ENCODE measurements around the gene APBA2. TPM values are rescaled to one million over a fixed set of nuclear protein-coding genes. Genes with fewer than 3 reads are reported as not detected.

Gene APBA2
- total and polyA plus RNA-seq, 2 of the 4 experiments (the other 2 are of a cell fraction), result 21.7 to 33.0 TPM

- dilution Hi-C loops (cut with HindIII; ENCODE audit: low sequenced_read_pairs, unreplicated experiment), result no loop called here
- no peak overlapping the region for H3K4ac ChIP-seq (ENCODE audit: low read depth, low read length)
- no peaks in the 10 kb centered on the region for H3K79me1 ChIP-seq (ENCODE audit: low read depth in 1 of 2, low read length in 2 of 2)
- DNase-seq (no peak), ATAC-seq (ENCODE audit: low read depth) (no peak)
- no peak overlapping the region for H2AFZ ChIP-seq (replicated peaks; ENCODE audit: low read length, poor library complexity)
- peaks cover 10% of the 10 kb centered on the region for H3K27me3 ChIP-seq (ENCODE audit: control insufficient read depth, insufficient read depth, low read length)
- no peaks in the 10 kb centered on the region for H3K9me3 ChIP-seq (ENCODE audit: control insufficient read depth, insufficient read depth, low read length)
- no peak overlapping the region for H2AK5ac ChIP-seq (ENCODE audit: low read depth, low read length)
- no peak overlapping the region for H4K5ac ChIP-seq (ENCODE audit: low read depth, low read length)
- H3K4me1 ChIP-seq (ENCODE audit: control insufficient read depth, insufficient read depth, low read length), result no peaks in the 10 kb centered on the region
- in situ Hi-C loops (cut with MboI; ENCODE audit: low sequenced_read_pairs), result no loop called here
- H3K23ac ChIP-seq (ENCODE audit: low read depth, low read length), result no peak overlapping the region
- no peak overlapping the region for H3K4me2 ChIP-seq (ENCODE audit: low read depth, low read length)
- H4K8ac ChIP-seq (ENCODE audit: low read depth in 2 of 2, low read length in 2 of 2), result no peak overlapping the region
- no TSS peak for BruUV-seq (replicated peaks)
- intact Hi-C loops (cut with micrococcal nuclease), result no loop called here
- H4K91ac ChIP-seq (ENCODE audit: insufficient read depth, low read depth, low read length), result no peak overlapping the region
- H3K9me1 ChIP-seq (ENCODE audit: insufficient read depth, low read length), result no peaks in the 10 kb centered on the region
- TF ChIP-seq BHLHE40 (IDR thresholded peaks at IDR 0.05; ENCODE audit: low read depth, low read length) (no peak), CHD1 (IDR thresholded peaks at IDR 0.05; ENCODE audit: low read depth, low read length) (no peak), RFX5 (IDR thresholded peaks at IDR 0.05; ENCODE audit: low read depth, low read length) (no peak), CEBPB (IDR thresholded peaks at IDR 0.05; ENCODE audit: low read depth, low read length) (no peak), MAFK (IDR thresholded peaks at IDR 0.05; ENCODE audit: low read depth, low read length) (no peak), SMC3 (IDR thresholded peaks at IDR 0.05; ENCODE audit: low read depth, low read length) (no peak), POLR2A (IDR thresholded peaks at IDR 0.05; ENCODE audit: low read depth, low read length) (no peak), NFE2L2 (IDR thresholded peaks at IDR 0.05; ENCODE audit: low read depth, low read length) (no peak), ELK1 (IDR thresholded peaks at IDR 0.05; ENCODE audit: borderline replicate concordance, low read depth, low read length) (no peak), MAZ (IDR thresholded peaks at IDR 0.05; ENCODE audit: borderline replicate concordance, low read depth, low read length) (no peak), FOS (IDR thresholded peaks at IDR 0.05; ENCODE audit: low read depth, low read length) (no peak), RCOR1 (IDR thresholded peaks at IDR 0.05; ENCODE audit: insufficient replicate concordance, low read length) (no peak), MXI1 (IDR thresholded peaks at IDR 0.05; ENCODE audit: borderline replicate concordance, low read depth, low read length) (no peak), RAD21 (IDR thresholded peaks at IDR 0.05; ENCODE audit: low read length) (no peak)
- TF ChIP-seq, protein P1, sequence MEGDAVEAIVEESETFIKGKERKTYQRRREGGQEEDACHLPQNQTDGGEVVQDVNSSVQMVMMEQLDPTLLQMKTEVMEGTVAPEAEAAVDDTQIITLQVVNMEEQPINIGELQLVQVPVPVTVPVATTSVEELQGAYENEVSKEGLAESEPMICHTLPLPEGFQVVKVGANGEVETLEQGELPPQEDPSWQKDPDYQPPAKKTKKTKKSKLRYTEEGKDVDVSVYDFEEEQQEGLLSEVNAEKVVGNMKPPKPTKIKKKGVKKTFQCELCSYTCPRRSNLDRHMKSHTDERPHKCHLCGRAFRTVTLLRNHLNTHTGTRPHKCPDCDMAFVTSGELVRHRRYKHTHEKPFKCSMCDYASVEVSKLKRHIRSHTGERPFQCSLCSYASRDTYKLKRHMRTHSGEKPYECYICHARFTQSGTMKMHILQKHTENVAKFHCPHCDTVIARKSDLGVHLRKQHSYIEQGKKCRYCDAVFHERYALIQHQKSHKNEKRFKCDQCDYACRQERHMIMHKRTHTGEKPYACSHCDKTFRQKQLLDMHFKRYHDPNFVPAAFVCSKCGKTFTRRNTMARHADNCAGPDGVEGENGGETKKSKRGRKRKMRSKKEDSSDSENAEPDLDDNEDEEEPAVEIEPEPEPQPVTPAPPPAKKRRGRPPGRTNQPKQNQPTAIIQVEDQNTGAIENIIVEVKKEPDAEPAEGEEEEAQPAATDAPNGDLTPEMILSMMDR (conservative IDR thresholded peaks at IDR 0.05; ENCODE audit: low read depth, low read length), result no peak
- TF ChIP-seq, protein P2, sequence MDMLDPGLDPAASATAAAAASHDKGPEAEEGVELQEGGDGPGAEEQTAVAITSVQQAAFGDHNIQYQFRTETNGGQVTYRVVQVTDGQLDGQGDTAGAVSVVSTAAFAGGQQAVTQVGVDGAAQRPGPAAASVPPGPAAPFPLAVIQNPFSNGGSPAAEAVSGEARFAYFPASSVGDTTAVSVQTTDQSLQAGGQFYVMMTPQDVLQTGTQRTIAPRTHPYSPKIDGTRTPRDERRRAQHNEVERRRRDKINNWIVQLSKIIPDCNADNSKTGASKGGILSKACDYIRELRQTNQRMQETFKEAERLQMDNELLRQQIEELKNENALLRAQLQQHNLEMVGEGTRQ (IDR thresholded peaks at IDR 0.05; ENCODE audit: low read depth, low read length), result no peak
- H3K4me3 ChIP-seq (ENCODE audit: insufficient read depth, low read depth, low read length), result no peak overlapping the region
- no peak overlapping the region for H2BK20ac ChIP-seq (ENCODE audit: low read depth, low read length)
- ChIA-PET POLR2A (ENCODE audit: unreplicated experiment) (no interaction called here), CTCF (no interaction called here)
- H3K18ac ChIP-seq (ENCODE audit: low read depth, low read length), result no peak overlapping the region
- WGBS, 2 experiments (ENCODE audit: extremely low coverage in 2 of 2, insufficient read length in 1 of 2), result 68% methylated on average over 4 of the region's 12 CpGs; no CpG with 5 or more reads in 1 of the 2 experiments
- H3K36me3 ChIP-seq (ENCODE audit: control insufficient read depth, insufficient read depth, low read length), result no peaks in the 10 kb centered on the region
- H2BK5ac ChIP-seq (ENCODE audit: low read depth, low read length, poor library complexity, severe bottlenecking), result no peak overlapping the region
- no peaks in the 10 kb centered on the region for H4K20me1 ChIP-seq (ENCODE audit: insufficient read depth, low read length)
- H2BK120ac ChIP-seq (ENCODE audit: low read depth, low read length), result no peak overlapping the region
- no peak overlapping the region for H3K9ac ChIP-seq (ENCODE audit: low read depth, low read length)
- H2BK15ac ChIP-seq (ENCODE audit: low read depth, low read length), result no peak overlapping the region
- H3K56ac ChIP-seq (ENCODE audit: extremely low read depth, insufficient read depth, low read length), result no peak overlapping the region
- H3K14ac ChIP-seq (replicated peaks; ENCODE audit: low read depth, low read length), result no peak overlapping the region
- peak overlapping the region; percentile 8 for H2AK9ac ChIP-seq (replicated peaks; ENCODE audit: low read depth, low read length, poor library complexity)
- no peak overlapping the region for H3K27ac ChIP-seq (ENCODE audit: insufficient read depth, low read length)
These were observed 236.7 kb downstream of the APBA2 start for GRCh38 chr15:29122506-29122905.
